T-cell (primary cell): Measurements from ENCODE around the gene CGNL1. TPM values are rescaled to one million over a fixed set of nuclear protein-coding genes. Genes with fewer than 3 reads are reported as not detected.

Experiments used
- ATAC-seq, 4 experiments: fragments of 200-7000 bp in 3 of 4; fragments of 150-1000 bp in 1 of 4; cut with Tn5 transposase; replicated peaks in 1 of 4; 1 replicate in 3 of 4; 2 replicates in 1 of 4; pipeline ENCODE4 v1.10.0; 2021; ENCODE audit warnings: moderate library complexity in 3 of 4, mild to moderate bottlenecking in 2 of 4, moderate number of reproducible peaks in 1 of 4
- CTCF ChIA-PET, 2 donors: fragments of 300-600 bp; sonication (Branson Sonifier 250); formaldehyde crosslinking; loops; one replicate each; lab custom pipeline; 2022; ENCODE audit warnings: antibody characterized with exemption in 2 of 2; lab: Charles Lee
- POLR2A ChIA-PET, 2 donors: fragments of 300-600 bp; sonication (Branson Sonifier 250); formaldehyde crosslinking; loops; one replicate each; lab custom pipeline; 2022; ENCODE audit warnings: antibody characterized with exemption in 2 of 2; lab: Charles Lee
- DNase-seq, 35 experiments: peaks; one replicate each; pipeline versions ENCODE4 v3.0.0 to v3.0.0-alpha.2; 2013 to 2023
- H3K27ac ChIP-seq: one replicate; pipeline ENCODE4 v1.5.1; 2013; ENCODE audit warnings: low read length
- H3K27me3 ChIP-seq, 2 experiments: replicated peaks in 1 of 2; 1 replicate in 1 of 2; 2 replicates in 1 of 2; pipeline versions ENCODE4 v1.6.1 to v1.7.0; 2013; ENCODE audit warnings: low read length in 1 of 2, mixed read lengths in 1 of 2; ENCODE audit not compliant: control insufficient read depth in 2 of 2, insufficient read depth in 2 of 2; ENCODE audit errors: extremely low read depth in 1 of 2
- H3K36me3 ChIP-seq, 2 donors: 1 replicate in 1 of 2; 2 replicates in 1 of 2; pipeline versions ENCODE4 v1.6.1 to v1.7.0; 2013; ENCODE audit warnings: low read length in 1 of 2; ENCODE audit not compliant: control insufficient read depth in 2 of 2, insufficient read depth in 1 of 2; ENCODE audit errors: extremely low read depth in 1 of 2
- H3K4me1 ChIP-seq, 2 experiments: 1 replicate in 1 of 2; 2 replicates in 1 of 2; pipeline versions ENCODE4 v1.6.1 to v1.7.0; 2013; ENCODE audit warnings: low read length in 2 of 2, mixed read lengths in 1 of 2; ENCODE audit not compliant: insufficient read depth in 2 of 2, control insufficient read depth in 1 of 2; ENCODE audit errors: extremely low read depth in 1 of 2
- H3K4me3 ChIP-seq, 2 donors: 1 replicate in 1 of 2; 2 replicates in 1 of 2; pipeline versions ENCODE4 v1.5.1 to v1.7.0; 2013; ENCODE audit warnings: mild to moderate bottlenecking in 2 of 2, low read length in 1 of 2, moderate library complexity in 1 of 2; ENCODE audit not compliant: control insufficient read depth in 1 of 2; ENCODE audit errors: extremely low read depth in 1 of 2
- H3K9me3 ChIP-seq: 2 replicates; pipeline ENCODE4 v1.7.0; 2013
- H3K27ac Mint-ChIP-seq, 2 donors: one replicate each; pipeline ENCODE4 v1.8.0; 2020 to 2021; ENCODE audit warnings: mild to moderate bottlenecking in 2 of 2, mixed read lengths in 2 of 2
- H3K27me3 Mint-ChIP-seq, 2 donors: one replicate each; pipeline ENCODE4 v1.8.0; 2021 to 2022; ENCODE audit warnings: mixed read lengths in 2 of 2
- H3K36me3 Mint-ChIP-seq: one replicate; pipeline ENCODE4 v1.8.0; 2021; ENCODE audit warnings: mixed read lengths
- H3K4me1 Mint-ChIP-seq, 3 donors: one replicate each; pipeline ENCODE4 v1.8.0; 2020 to 2022; ENCODE audit warnings: mixed read lengths in 3 of 3, mild to moderate bottlenecking in 1 of 3
- H3K4me3 Mint-ChIP-seq, 3 donors: one replicate each; pipeline ENCODE4 v1.8.0; 2020 to 2022; ENCODE audit warnings: mild to moderate bottlenecking in 3 of 3, mixed read lengths in 3 of 3, moderate library complexity in 3 of 3
- H3K9me3 Mint-ChIP-seq, 3 donors: one replicate each; pipeline ENCODE4 v1.8.0; 2020 to 2022; ENCODE audit warnings: mixed read lengths in 3 of 3
- WGBS: methylation state at CpG from one replicate; pipeline ENCODE4 v1.1.5; 2013; ENCODE audit warnings: missing lambda C conversion rate; ENCODE audit not compliant: insufficient coverage; 5-methylcytosine and 5-hydroxymethylcytosine counted together
- total RNA-seq, 35 experiments: library from RNA in 6 of 35; stranded (reverse) in 6 of 35; fragments of 120-200 nt in 1 of 35; gene quantifications; one replicate each; pipeline versions ENCODE4 v1.2.1 to v1.2.4 and lab custom pipeline; 2013 to 2026

The CGNL1 gene
- total RNA-seq, 5 donors from 2014 or later (not counting 1 experiment from before 2014, with no cell fraction given), result 0.13 to 0.18 (median 0.16) TPM; not detected in 2

GRCh38 chr15:57500256-57500655 is 124.0 kb downstream of the CGNL1 start:
- H3K4me3 Mint-ChIP-seq, result no peak overlapping the region
- DNase-seq (no peak), ATAC-seq (no peak)
- H3K4me1 ChIP-seq, result no peaks in the 10 kb centered on the region
- H3K27ac ChIP-seq, result no peak overlapping the region
- no peaks in the 10 kb centered on the region for H3K36me3 ChIP-seq
- peaks cover 2 to 4% of the 10 kb centered on the region in 2 donors for H3K27me3 Mint-ChIP-seq
- H3K27ac Mint-ChIP-seq, result no peak overlapping the region
- H3K27me3 ChIP-seq, result peaks cover 0 to 9% of the 10 kb centered on the region in 2 experiments
- H3K36me3 Mint-ChIP-seq, result no peaks in the 10 kb centered on the region
- 93% methylated on average over 6 of the region's 10 CpGs for WGBS
- no peaks in the 10 kb centered on the region for H3K9me3 ChIP-seq
- ChIA-PET POLR2A (no interaction called here), CTCF (no interaction called here)
- H3K4me1 Mint-ChIP-seq, result peaks cover 0 to 6% (median 0%) of the 10 kb centered on the region in 3 donors
- no peak overlapping the region for H3K4me3 ChIP-seq
- no peaks in the 10 kb centered on the region for H3K9me3 Mint-ChIP-seq

DNA sequence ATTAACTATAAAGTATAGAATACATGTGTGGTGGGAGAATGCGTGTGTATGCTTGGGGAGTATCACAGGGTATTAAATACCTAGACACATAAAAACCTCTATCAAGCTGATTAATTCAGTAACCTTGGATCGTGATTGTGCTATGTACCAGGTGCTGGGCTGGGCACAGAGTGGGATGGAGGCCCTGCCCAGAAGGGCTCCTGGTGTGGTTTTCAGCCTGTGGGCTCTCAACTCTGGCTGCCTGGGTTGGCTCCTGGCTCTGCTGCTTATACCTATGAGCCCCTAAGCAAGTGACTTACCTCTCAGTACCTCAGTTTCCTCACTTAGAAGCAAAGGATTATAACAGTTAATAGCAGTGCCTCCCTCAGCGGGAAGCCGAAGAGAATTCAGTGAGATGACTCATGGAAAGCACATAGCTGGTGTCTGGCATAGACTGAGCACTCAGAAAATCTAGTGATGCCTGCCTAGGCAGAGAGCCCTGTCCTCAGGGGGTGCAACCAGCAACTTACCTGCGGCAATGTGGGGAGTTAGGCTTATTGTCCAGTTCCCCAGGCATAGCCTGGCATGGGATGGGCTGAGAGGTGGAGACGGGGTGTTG is 124.8 kb downstream of the CGNL1 start:
- Histone ChIP-seq H3K27ac (no peak overlapping the region), H3K4me1 (no peaks in the 10 kb centered on the region), H3K4me3 (no peak overlapping the region), H3K36me3 (no peaks in the 10 kb centered on the region), H3K9me3 (no peaks in the 10 kb centered on the region), H3K27me3 (peaks cover 0 to 9% of the 10 kb centered on the region in 2 experiments)
- Mint-ChIP-seq H3K36me3 (no peaks in the 10 kb centered on the region), H3K4me1 (no peaks in the 10 kb centered on the region), H3K4me3 (no peak overlapping the region), H3K27me3 (peaks cover 2 to 4% of the 10 kb centered on the region in 2 donors), H3K9me3 (no peaks in the 10 kb centered on the region), H3K27ac (no peak overlapping the region)
- WGBS, result 82% methylated on average over 3 of the region's 6 CpGs
- ChIA-PET POLR2A (no interaction called here), CTCF (no interaction called here)
- no peak for ATAC-seq
- no peak for DNase-seq

- no peaks in the 10 kb centered on the region for H3K36me3 Mint-ChIP-seq
- DNase-seq (no peak), ATAC-seq (no peak)
- H3K27me3 Mint-ChIP-seq, result peaks cover 0 to 4% of the 10 kb centered on the region in 2 donors
- no peaks in the 10 kb centered on the region for H3K4me1 Mint-ChIP-seq
- no peaks in the 10 kb centered on the region for H3K36me3 ChIP-seq
- H3K9me3 ChIP-seq, result no peaks in the 10 kb centered on the region
- CTCF ChIA-PET, result no interaction called here
- peaks cover 0 to 3% of the 10 kb centered on the region in 2 experiments for H3K27me3 ChIP-seq
- H3K27ac Mint-ChIP-seq, result no peak overlapping the region
- 76% methylated on average over 2 of the region's 2 CpGs for WGBS
- H3K4me3 Mint-ChIP-seq, result no peak overlapping the region
- POLR2A ChIA-PET, result no interaction called here
- H3K4me1 ChIP-seq, result no peaks in the 10 kb centered on the region
- H3K4me3 ChIP-seq, result no peak overlapping the region
- no peaks in the 10 kb centered on the region for H3K9me3 Mint-ChIP-seq
- no peak overlapping the region for H3K27ac ChIP-seq
These were observed 125.8 kb downstream of the CGNL1 start for GRCh38 chr15:57502116-57502515.

- no peak overlapping the region for H3K27ac Mint-ChIP-seq
- no peaks in the 10 kb centered on the region for H3K9me3 ChIP-seq
- H3K27me3 Mint-ChIP-seq, result peaks cover 0 to 4% of the 10 kb centered on the region in 2 donors
- DNase-seq (peak in 1 of 35 experiments; percentile 4), ATAC-seq (no peak)
- H3K27me3 ChIP-seq, result peaks cover 0 to 3% of the 10 kb centered on the region in 2 experiments
- POLR2A ChIA-PET, result no interaction called here
- H3K36me3 ChIP-seq, result no peaks in the 10 kb centered on the region
- 80% methylated on average over 6 of the region's 6 CpGs for WGBS
- no peaks in the 10 kb centered on the region for H3K4me1 Mint-ChIP-seq
- H3K4me3 Mint-ChIP-seq, result no peak overlapping the region
- H3K9me3 Mint-ChIP-seq, result no peaks in the 10 kb centered on the region
- CTCF ChIA-PET, result no interaction called here
- H3K27ac ChIP-seq, result no peak overlapping the region
- no peaks in the 10 kb centered on the region for H3K36me3 Mint-ChIP-seq
- no peak overlapping the region for H3K4me3 ChIP-seq
- no peaks in the 10 kb centered on the region for H3K4me1 ChIP-seq
These were observed 126.9 kb downstream of the CGNL1 start for GRCh38 chr15:57503051-57503702.

- peaks cover 0 to 4% of the 10 kb centered on the region in 2 donors for H3K27me3 Mint-ChIP-seq
- H3K4me1 ChIP-seq, result no peaks in the 10 kb centered on the region
- H3K4me3 ChIP-seq, result no peak overlapping the region
- H3K4me3 Mint-ChIP-seq, result no peak overlapping the region
- peak in 1 of 4 experiments; percentile 11 for ATAC-seq
- peaks cover 0 to 3% of the 10 kb centered on the region in 2 experiments for H3K27me3 ChIP-seq
- H3K27ac ChIP-seq, result no peak overlapping the region
- WGBS, result 94% methylated on average over 4 of the region's 9 CpGs
- no peak overlapping the region for H3K27ac Mint-ChIP-seq
- POLR2A ChIA-PET, result interaction anchor here in 1 of 2 donors (0.6 kb wide), 1 partner anchor 14 kb away, joined by 3 read pairs; no protein-coding TSS in a partner anchor
- H3K36me3 ChIP-seq, result no peaks in the 10 kb centered on the region
- CTCF ChIA-PET, result interaction anchor here in 1 of 2 donors (0.6 kb wide), 1 partner anchor 177 kb away, joined by 3 read pairs; no protein-coding TSS in a partner anchor
- no peaks in the 10 kb centered on the region for H3K9me3 Mint-ChIP-seq
- H3K36me3 Mint-ChIP-seq, result no peaks in the 10 kb centered on the region
- no peak for DNase-seq
- no peaks in the 10 kb centered on the region for H3K4me1 Mint-ChIP-seq
- no peaks in the 10 kb centered on the region for H3K9me3 ChIP-seq
These were observed 127.8 kb downstream of the CGNL1 start for GRCh38 chr15:57503911-57504598.

DNA sequence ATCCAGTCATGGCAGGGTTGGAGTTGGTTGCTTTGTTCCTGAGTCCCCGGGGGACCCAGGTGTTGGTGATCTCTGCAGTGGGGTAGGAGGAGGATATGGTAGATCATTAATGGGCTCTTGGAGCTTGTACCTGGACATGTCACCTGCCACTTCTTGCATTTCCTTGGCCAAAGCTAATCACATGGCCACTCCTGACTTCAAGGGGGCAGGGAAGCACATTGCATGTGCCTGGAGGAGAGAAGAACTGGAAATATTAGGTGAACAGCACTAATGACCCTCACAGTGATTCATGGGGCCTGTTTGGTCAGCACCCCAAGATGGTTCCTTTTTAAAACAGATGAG is 128.3 kb downstream of the CGNL1 start:
- Mint-ChIP-seq H3K36me3 (no peaks in the 10 kb centered on the region), H3K4me1 (no peaks in the 10 kb centered on the region), H3K27ac (no peak overlapping the region), H3K27me3 (peaks cover 0 to 4% of the 10 kb centered on the region in 2 donors), H3K9me3 (no peaks in the 10 kb centered on the region), H3K4me3 (no peak overlapping the region)
- WGBS, result no CpG with 5 or more reads among the region's 1 CpG
- H3K36me3 ChIP-seq, result no peaks in the 10 kb centered on the region
- H3K27ac ChIP-seq, result no peak overlapping the region
- no peaks in the 10 kb centered on the region for H3K9me3 ChIP-seq
- POLR2A ChIA-PET, result interaction anchor here in 1 of 2 donors (0.6 kb wide), 1 partner anchor 15 kb away, joined by 3 read pairs; no protein-coding TSS in a partner anchor
- no peak for ATAC-seq
- no peak for DNase-seq
- no peaks in the 10 kb centered on the region for H3K4me1 ChIP-seq
- CTCF ChIA-PET, result interaction anchor here in 1 of 2 donors (0.6 kb wide), 1 partner anchor 177 kb away, joined by 3 read pairs; no protein-coding TSS in a partner anchor
- no peak overlapping the region for H3K4me3 ChIP-seq
- peaks cover 0 to 5% of the 10 kb centered on the region in 2 experiments for H3K27me3 ChIP-seq
